Measurements from ENCODE around the gene FBN3.

Gene FBN3

DNA sequence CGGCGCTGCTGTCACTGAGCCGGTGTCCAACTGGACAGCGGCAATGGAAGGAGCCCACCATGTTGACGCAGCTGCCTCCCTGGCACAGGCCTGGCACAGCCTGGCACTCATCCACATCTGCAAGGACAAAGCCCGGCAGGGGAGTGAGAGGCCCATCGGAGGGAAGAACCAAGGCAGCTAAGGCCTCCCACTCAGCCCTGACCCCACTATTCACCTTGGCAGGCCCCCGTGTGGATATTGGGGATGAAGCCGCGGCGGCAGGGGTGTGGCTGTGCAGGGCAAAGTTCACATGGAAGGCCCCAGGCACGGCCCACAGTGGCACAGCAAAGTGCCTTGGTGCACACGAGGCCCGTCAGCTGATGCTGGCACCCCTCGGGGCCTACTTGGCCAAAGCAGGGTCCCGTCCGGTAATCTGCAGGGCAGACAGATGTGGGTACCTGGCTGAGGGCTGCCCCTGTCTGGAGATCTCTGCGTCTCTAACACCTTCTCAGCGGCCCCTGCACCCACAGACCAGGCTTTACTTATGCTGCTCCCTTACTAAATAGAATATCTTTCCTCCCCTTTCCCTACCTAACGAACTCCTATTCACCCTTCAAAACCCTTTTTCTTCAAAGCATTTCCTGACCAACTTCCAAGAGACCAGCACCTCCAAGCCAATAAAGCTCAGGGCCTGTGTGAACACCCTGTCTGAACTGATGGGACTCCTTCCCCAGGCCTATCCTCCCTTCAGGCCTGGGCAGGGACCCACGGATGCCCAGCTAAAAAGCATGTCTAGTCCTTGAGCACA, 7.5 kb downstream of the FBN3 start:
- H3K4me3 ChIP-seq (ENCODE audit: low read depth, low read length) = no peak overlapping the region
- H3K4me1 ChIP-seq (ENCODE audit: control insufficient read depth, insufficient read depth, low read length) = no peaks in the 10 kb centered on the region
- H3K27ac ChIP-seq (ENCODE audit: extremely low read depth, low read depth, low read length) = no peak overlapping the region
- CTCF ChIA-PET = interaction anchor here (0.6 kb wide), 1 partner anchor 111 kb away, joined by 3 read pairs; no protein-coding TSS in a partner anchor
- no peaks in the 10 kb centered on the region for H3K36me3 ChIP-seq (ENCODE audit: control insufficient read depth in 2 of 2, insufficient read depth in 1 of 2, low read length in 2 of 2)
- POLR2A ChIA-PET = no interaction called here
- TF ChIP-seq ZBTB7A (tag by site-specific recombination; IDR thresholded peaks at IDR 0.05; ENCODE audit: low read depth) = no peak
- TF ChIP-seq ZBTB44 (tag by site-specific recombination; IDR thresholded peaks at IDR 0.05) = no peak
- TF ChIP-seq ZFP3 (tag by site-specific recombination; IDR thresholded peaks at IDR 0.05; ENCODE audit: low read depth) = peak; percentile 99
- H3K9me3 ChIP-seq (ENCODE audit: control insufficient read depth, insufficient read depth, low read depth, low read length) = no peaks in the 10 kb centered on the region

GRCh38 chr19:8138201-8138600, 11.2 kb downstream of the FBN3 start:
- no peaks in the 10 kb centered on the region for H3K9me3 ChIP-seq (ENCODE audit: control insufficient read depth, insufficient read depth, low read depth, low read length)
- H3K4me3 ChIP-seq (ENCODE audit: low read depth, low read length) = no peak overlapping the region
- no peaks in the 10 kb centered on the region for H3K36me3 ChIP-seq (ENCODE audit: control insufficient read depth in 2 of 2, insufficient read depth in 1 of 2, low read length in 2 of 2)
- no peak overlapping the region for H3K27ac ChIP-seq (ENCODE audit: extremely low read depth, low read depth, low read length)
- TF ChIP-seq ZNF548 (tag by site-specific recombination; IDR thresholded peaks at IDR 0.05) (no peak), ZBTB1 (tag by site-specific recombination; IDR thresholded peaks at IDR 0.05) (no peak), MYNN (tag by site-specific recombination; IDR thresholded peaks at IDR 0.05; ENCODE audit: borderline replicate concordance) (no peak), ZNF416 (tag by site-specific recombination; IDR thresholded peaks at IDR 0.05) (no peak), ZNF202 (tag by site-specific recombination; IDR thresholded peaks at IDR 0.05; ENCODE audit: borderline replicate concordance) (no peak), OSR2 (tag by site-specific recombination; IDR thresholded peaks at IDR 0.05) (no peak), ZNF837 (tag by site-specific recombination; IDR thresholded peaks at IDR 0.05) (no peak), ZNF624 (tag by site-specific recombination; IDR thresholded peaks at IDR 0.05) (no peak), PRDM1 (tag by site-specific recombination; IDR thresholded peaks at IDR 0.05) (no peak), IKZF3 (tag by site-specific recombination; IDR thresholded peaks at IDR 0.05) (no peak), ZNF747 (tag by site-specific recombination; IDR thresholded peaks at IDR 0.05) (no peak), AEBP2 (tag by site-specific recombination; IDR thresholded peaks at IDR 0.05; ENCODE audit: borderline replicate concordance) (no peak), HOXC10 (CRISPR knock-in tag; IDR thresholded peaks at IDR 0.05) (no peak), ZNF701 (tag by site-specific recombination; IDR thresholded peaks at IDR 0.05) (no peak), HOXD13 (CRISPR knock-in tag; IDR thresholded peaks at IDR 0.05; ENCODE audit: borderline replicate concordance) (no peak), MEIS1 (CRISPR knock-in tag; IDR thresholded peaks at IDR 0.05; ENCODE audit: borderline replicate concordance) (no peak)
- TF ChIP-seq, protein P1, sequence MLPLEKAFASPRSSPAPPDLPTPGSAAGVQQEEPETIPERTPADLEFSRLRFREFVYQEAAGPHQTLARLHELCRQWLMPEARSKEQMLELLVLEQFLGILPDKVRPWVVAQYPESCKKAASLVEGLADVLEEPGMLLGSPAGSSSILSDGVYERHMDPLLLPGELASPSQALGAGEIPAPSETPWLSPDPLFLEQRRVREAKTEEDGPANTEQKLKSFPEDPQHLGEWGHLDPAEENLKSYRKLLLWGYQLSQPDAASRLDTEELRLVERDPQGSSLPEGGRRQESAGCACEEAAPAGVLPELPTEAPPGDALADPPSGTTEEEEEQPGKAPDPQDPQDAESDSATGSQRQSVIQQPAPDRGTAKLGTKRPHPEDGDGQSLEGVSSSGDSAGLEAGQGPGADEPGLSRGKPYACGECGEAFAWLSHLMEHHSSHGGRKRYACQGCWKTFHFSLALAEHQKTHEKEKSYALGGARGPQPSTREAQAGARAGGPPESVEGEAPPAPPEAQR (tag by site-specific recombination; IDR thresholded peaks at IDR 0.05) = no peak
- TF ChIP-seq, protein P2, sequence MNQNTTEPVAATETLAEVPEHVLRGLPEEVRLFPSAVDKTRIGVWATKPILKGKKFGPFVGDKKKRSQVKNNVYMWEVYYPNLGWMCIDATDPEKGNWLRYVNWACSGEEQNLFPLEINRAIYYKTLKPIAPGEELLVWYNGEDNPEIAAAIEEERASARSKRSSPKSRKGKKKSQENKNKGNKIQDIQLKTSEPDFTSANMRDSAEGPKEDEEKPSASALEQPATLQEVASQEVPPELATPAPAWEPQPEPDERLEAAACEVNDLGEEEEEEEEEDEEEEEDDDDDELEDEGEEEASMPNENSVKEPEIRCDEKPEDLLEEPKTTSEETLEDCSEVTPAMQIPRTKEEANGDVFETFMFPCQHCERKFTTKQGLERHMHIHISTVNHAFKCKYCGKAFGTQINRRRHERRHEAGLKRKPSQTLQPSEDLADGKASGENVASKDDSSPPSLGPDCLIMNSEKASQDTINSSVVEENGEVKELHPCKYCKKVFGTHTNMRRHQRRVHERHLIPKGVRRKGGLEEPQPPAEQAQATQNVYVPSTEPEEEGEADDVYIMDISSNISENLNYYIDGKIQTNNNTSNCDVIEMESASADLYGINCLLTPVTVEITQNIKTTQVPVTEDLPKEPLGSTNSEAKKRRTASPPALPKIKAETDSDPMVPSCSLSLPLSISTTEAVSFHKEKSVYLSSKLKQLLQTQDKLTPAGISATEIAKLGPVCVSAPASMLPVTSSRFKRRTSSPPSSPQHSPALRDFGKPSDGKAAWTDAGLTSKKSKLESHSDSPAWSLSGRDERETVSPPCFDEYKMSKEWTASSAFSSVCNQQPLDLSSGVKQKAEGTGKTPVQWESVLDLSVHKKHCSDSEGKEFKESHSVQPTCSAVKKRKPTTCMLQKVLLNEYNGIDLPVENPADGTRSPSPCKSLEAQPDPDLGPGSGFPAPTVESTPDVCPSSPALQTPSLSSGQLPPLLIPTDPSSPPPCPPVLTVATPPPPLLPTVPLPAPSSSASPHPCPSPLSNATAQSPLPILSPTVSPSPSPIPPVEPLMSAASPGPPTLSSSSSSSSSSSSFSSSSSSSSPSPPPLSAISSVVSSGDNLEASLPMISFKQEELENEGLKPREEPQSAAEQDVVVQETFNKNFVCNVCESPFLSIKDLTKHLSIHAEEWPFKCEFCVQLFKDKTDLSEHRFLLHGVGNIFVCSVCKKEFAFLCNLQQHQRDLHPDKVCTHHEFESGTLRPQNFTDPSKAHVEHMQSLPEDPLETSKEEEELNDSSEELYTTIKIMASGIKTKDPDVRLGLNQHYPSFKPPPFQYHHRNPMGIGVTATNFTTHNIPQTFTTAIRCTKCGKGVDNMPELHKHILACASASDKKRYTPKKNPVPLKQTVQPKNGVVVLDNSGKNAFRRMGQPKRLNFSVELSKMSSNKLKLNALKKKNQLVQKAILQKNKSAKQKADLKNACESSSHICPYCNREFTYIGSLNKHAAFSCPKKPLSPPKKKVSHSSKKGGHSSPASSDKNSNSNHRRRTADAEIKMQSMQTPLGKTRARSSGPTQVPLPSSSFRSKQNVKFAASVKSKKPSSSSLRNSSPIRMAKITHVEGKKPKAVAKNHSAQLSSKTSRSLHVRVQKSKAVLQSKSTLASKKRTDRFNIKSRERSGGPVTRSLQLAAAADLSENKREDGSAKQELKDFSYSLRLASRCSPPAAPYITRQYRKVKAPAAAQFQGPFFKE (tag by site-specific recombination; IDR thresholded peaks at IDR 0.05; ENCODE audit: borderline replicate concordance) = no peak
- no peaks in the 10 kb centered on the region for H3K4me1 ChIP-seq (ENCODE audit: control insufficient read depth, insufficient read depth, low read length)
- CTCF ChIA-PET = no interaction called here
- POLR2A ChIA-PET = no interaction called here

Measured in HEK293 (cell line).